ENCODE data around the gene CENPX.

Gene CENPX

GRCh38 chr17:82047914-82048570, 25.4 kb upstream of the CENPX start:
- no peak for TF ChIP-seq CTCF (IDR thresholded peaks at IDR 0.05; ENCODE audit: borderline replicate concordance, control extremely low read depth, extremely low read depth, insufficient read depth, missing control alignments)
- DNase-seq (ENCODE audit: low spot score), result no peak
- in situ Hi-C loops (cut with MboI; ENCODE audit: low sequenced_read_pairs, unreplicated experiment), result no loop called here

- TF ChIP-seq CTCF (IDR thresholded peaks at IDR 0.05; ENCODE audit: borderline replicate concordance, control extremely low read depth, extremely low read depth, insufficient read depth, missing control alignments), result no peak
- in situ Hi-C loops (cut with MboI; ENCODE audit: low sequenced_read_pairs, unreplicated experiment), result no loop called here
- DNase-seq (ENCODE audit: low spot score), result no peak
Observed at GRCh38 chr17:82047379-82047778, 24.7 kb upstream of the CENPX start.

GRCh38 chr17:82046903-82047302, 24.2 kb upstream of the CENPX start:
- in situ Hi-C loops (cut with MboI; ENCODE audit: low sequenced_read_pairs, unreplicated experiment), result no loop called here
- DNase-seq (ENCODE audit: low spot score), result no peak
- TF ChIP-seq CTCF (IDR thresholded peaks at IDR 0.05; ENCODE audit: borderline replicate concordance, control extremely low read depth, extremely low read depth, insufficient read depth, missing control alignments), result no peak

- DNase-seq (ENCODE audit: low spot score), result no peak
- no peak for TF ChIP-seq CTCF (IDR thresholded peaks at IDR 0.05; ENCODE audit: borderline replicate concordance, control extremely low read depth, extremely low read depth, insufficient read depth, missing control alignments)
- in situ Hi-C loops (cut with MboI; ENCODE audit: low sequenced_read_pairs, unreplicated experiment), result no loop called here
Observed at GRCh38 chr17:82045936-82046484, 23.3 kb upstream of the CENPX start.

- no peak for DNase-seq (ENCODE audit: low spot score)
- in situ Hi-C loops (cut with MboI; ENCODE audit: low sequenced_read_pairs, unreplicated experiment), result no loop called here
- TF ChIP-seq CTCF (IDR thresholded peaks at IDR 0.05; ENCODE audit: borderline replicate concordance, control extremely low read depth, extremely low read depth, insufficient read depth, missing control alignments), result no peak
Observed at GRCh38 chr17:82043507-82043906, 20.8 kb upstream of the CENPX start.

GRCh38 chr17:82042649-82043048, 20.0 kb upstream of the CENPX start:
- no peak for DNase-seq (ENCODE audit: low spot score)
- TF ChIP-seq CTCF (IDR thresholded peaks at IDR 0.05; ENCODE audit: borderline replicate concordance, control extremely low read depth, extremely low read depth, insufficient read depth, missing control alignments), result no peak
- in situ Hi-C loops (cut with MboI; ENCODE audit: low sequenced_read_pairs, unreplicated experiment), result no loop called here

All from GM13976 (cell line).